ENCODE data around the gene FOCAD. TPM values are rescaled to one million over a fixed set of nuclear protein-coding genes. Genes with fewer than 3 reads are reported as not detected.

FOCAD gene
- total RNA-seq, 1 experiment from 2014 or later = 43.3 TPM

GRCh38 chr9:20784196-20784595, 100.1 kb downstream of the FOCAD start:
- no peak overlapping the region for H2AFZ ChIP-seq (ENCODE audit: low read length)
- no peak overlapping the region for H2BK20ac ChIP-seq (ENCODE audit: low read depth, low read length, poor library complexity, severe bottlenecking)
- no peak overlapping the region for H3K18ac ChIP-seq (ENCODE audit: insufficient read length, low read depth, low read length)
- no peak overlapping the region for H3K4ac ChIP-seq (ENCODE audit: low read depth, low read length)
- no peak overlapping the region for H3K14ac ChIP-seq (ENCODE audit: insufficient read depth, low read length)
- no peak overlapping the region for H2AK5ac ChIP-seq (ENCODE audit: insufficient read length, low read length)
- H2BK5ac ChIP-seq (ENCODE audit: insufficient read length, low read length) = no peak overlapping the region
- no peaks in the 10 kb centered on the region for H3K9me3 Mint-ChIP-seq
- no peak overlapping the region for H2BK12ac ChIP-seq (ENCODE audit: insufficient read length, low read depth, low read length)
- H3K27me3 Mint-ChIP-seq (ENCODE audit: low read depth) = no peaks in the 10 kb centered on the region
- no peaks in the 10 kb centered on the region for H3K23me2 ChIP-seq (ENCODE audit: insufficient read length, low read depth, low read length, poor library complexity, severe bottlenecking)
- peaks cover 28 to 34% of the 10 kb centered on the region in 2 experiments for H3K4me1 Mint-ChIP-seq
- peaks cover 0 to 4% (median under 1%) of the 10 kb centered on the region in 3 experiments; a peak in 2 of 7 replicates for H3K36me3 Mint-ChIP-seq (ENCODE audit: insufficient read depth in 1 of 3, low read depth in 3 of 3)
- H3K23ac ChIP-seq (ENCODE audit: insufficient read length, low read depth, low read length) = no peak overlapping the region
- no peak overlapping the region for H3K4me3 Mint-ChIP-seq
- H4K20me1 ChIP-seq (ENCODE audit: control insufficient read depth, insufficient read depth, insufficient read length) = no peaks in the 10 kb centered on the region
- H3K9ac ChIP-seq (ENCODE audit: extremely low read depth, insufficient read length, low read length) = no peak overlapping the region
- no peaks in the 10 kb centered on the region for H3K27me3 ChIP-seq (ENCODE audit: insufficient read depth, low read length)
- H2BK120ac ChIP-seq (ENCODE audit: low read depth, low read length, poor library complexity, severe bottlenecking) = no peak overlapping the region
- H3K79me2 ChIP-seq (ENCODE audit: insufficient read depth, low read length) = no peaks in the 10 kb centered on the region
- H3K79me1 ChIP-seq (ENCODE audit: insufficient read depth, low read depth, low read length, poor library complexity, severe bottlenecking) = no peaks in the 10 kb centered on the region
- H4K8ac ChIP-seq (replicated peaks; ENCODE audit: insufficient read length, low read depth, low read length) = no peak overlapping the region
- H3K27ac Mint-ChIP-seq = peak overlapping the region in 2 of 3 experiments; percentile 11 to 22; a peak in 2 of 7 replicates
- H3K4me2 ChIP-seq (ENCODE audit: insufficient read depth, insufficient read length, low read length) = no peak overlapping the region
- H4K5ac ChIP-seq (ENCODE audit: insufficient read length, low read depth, low read length) = no peak overlapping the region
- peaks cover 4% of the 10 kb centered on the region; the same call in 1 of the 2 replicates for H3K4me1 ChIP-seq (ENCODE audit: insufficient read depth, low read length)
- H4K91ac ChIP-seq (ENCODE audit: insufficient read length, low read depth, low read length) = no peak overlapping the region
- H3K27ac ChIP-seq (ENCODE audit: insufficient read length, low read depth, low read length) = no peak overlapping the region
- no peaks in the 10 kb centered on the region for H3K9me3 ChIP-seq (ENCODE audit: control insufficient read depth, low read depth, low read length)
- no peak overlapping the region for H2BK15ac ChIP-seq (ENCODE audit: low read depth, low read length)
- peak; percentile 28 for DNase-seq
- 100% methylated on average over 1 of the region's 1 CpG for WGBS (ENCODE audit: extremely low coverage, insufficient read length, low lambda C conversion rate)
- TF ChIP-seq CTCF (conservative IDR thresholded peaks at IDR 0.05) = no peak
- no peak overlapping the region for H3T11ph ChIP-seq (ENCODE audit: low read length)
- H3K56ac ChIP-seq (ENCODE audit: insufficient read length, low read depth, low read length) = no peak overlapping the region
